GM12878 (cell line): ENCODE results near the gene GPC3.

ENCODE experiments used
- BCL11A ChIP-seq: IDR thresholded peaks from 2 replicates; pipeline ENCODE4 v1.6.1; 2011; ENCODE audit warnings: low read depth, low read length
- EGR1 ChIP-seq, 2 experiments: IDR thresholded peaks; 1 replicate in 1 of 2; 2 replicates in 1 of 2; pipeline ENCODE4 v1.6.1; 2011 to 2012; ENCODE audit warnings: low read depth in 2 of 2, low read length in 2 of 2, borderline replicate concordance in 1 of 2, mild to moderate bottlenecking in 1 of 2, moderate library complexity in 1 of 2
- ESRRA ChIP-seq: IDR thresholded peaks from 2 replicates; pipeline ENCODE4 v1.6.1; 2012; ENCODE audit warnings: mild to moderate bottlenecking, low read length, improper control_type of control experiment
- TARDBP ChIP-seq: IDR thresholded peaks from 2 replicates; pipeline ENCODE4 v1.6.1; 2016; ENCODE audit warnings: borderline replicate concordance
- TF ChIP-seq, protein P1 (sequence below), 3 experiments: IDR thresholded peaks in 2 of 3; conservative IDR thresholded peaks in 1 of 3; 2 replicates each; pipeline ENCODE4 v1.5.1; 2011; ENCODE audit warnings: low read depth in 3 of 3, low read length in 3 of 3, mild to moderate bottlenecking in 3 of 3, control low read depth in 2 of 3, moderate library complexity in 2 of 3, inconsistent platforms in 1 of 3, mixed read lengths in 1 of 3; ENCODE audit not compliant: control insufficient read depth in 2 of 3, insufficient read depth in 1 of 3; ENCODE audit errors: extremely low read depth in 1 of 3
- TF ChIP-seq, protein P2 (sequence below): IDR thresholded peaks from 2 replicates; pipeline ENCODE4 v1.6.1; 2012; ENCODE audit warnings: low read depth, low read length, improper control_type of control experiment
- TF ChIP-seq, protein P3 (sequence below): IDR thresholded peaks from 2 replicates; pipeline ENCODE4 v1.6.1; 2012; ENCODE audit warnings: low read depth, low read length, improper control_type of control experiment

DNA sequence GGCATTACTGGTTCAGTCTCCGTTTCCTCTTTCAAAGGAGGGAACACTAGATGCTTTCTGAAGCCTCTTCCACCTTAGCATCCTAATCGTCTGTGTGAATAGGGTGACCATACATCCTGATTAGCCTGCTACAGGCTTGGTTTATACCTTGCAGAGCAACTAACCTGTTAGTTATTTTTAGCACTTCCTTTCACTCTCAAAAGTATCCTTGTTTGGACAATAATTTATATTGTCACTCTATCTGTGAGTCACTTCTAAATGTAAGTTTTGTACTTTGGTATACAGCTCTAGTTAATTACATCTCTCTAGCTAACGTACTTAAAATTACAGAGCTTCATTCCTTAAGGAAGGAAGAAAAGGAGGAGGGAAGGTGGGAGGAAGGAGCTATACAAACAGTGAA lies 174.5 kb downstream of the GPC3 start:
- no peak for TF ChIP-seq BCL11A
- TF ChIP-seq, protein P1, sequence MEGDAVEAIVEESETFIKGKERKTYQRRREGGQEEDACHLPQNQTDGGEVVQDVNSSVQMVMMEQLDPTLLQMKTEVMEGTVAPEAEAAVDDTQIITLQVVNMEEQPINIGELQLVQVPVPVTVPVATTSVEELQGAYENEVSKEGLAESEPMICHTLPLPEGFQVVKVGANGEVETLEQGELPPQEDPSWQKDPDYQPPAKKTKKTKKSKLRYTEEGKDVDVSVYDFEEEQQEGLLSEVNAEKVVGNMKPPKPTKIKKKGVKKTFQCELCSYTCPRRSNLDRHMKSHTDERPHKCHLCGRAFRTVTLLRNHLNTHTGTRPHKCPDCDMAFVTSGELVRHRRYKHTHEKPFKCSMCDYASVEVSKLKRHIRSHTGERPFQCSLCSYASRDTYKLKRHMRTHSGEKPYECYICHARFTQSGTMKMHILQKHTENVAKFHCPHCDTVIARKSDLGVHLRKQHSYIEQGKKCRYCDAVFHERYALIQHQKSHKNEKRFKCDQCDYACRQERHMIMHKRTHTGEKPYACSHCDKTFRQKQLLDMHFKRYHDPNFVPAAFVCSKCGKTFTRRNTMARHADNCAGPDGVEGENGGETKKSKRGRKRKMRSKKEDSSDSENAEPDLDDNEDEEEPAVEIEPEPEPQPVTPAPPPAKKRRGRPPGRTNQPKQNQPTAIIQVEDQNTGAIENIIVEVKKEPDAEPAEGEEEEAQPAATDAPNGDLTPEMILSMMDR (IDR thresholded peaks at IDR 0.05 in 2 of 3, conservative IDR thresholded peaks at IDR 0.05 in 1 of 3; ENCODE audit: control insufficient read depth in 2 of 3, extremely low read depth in 1 of 3, insufficient read depth in 1 of 3, low read depth in 3 of 3, low read length in 3 of 3) = no peak
- TF ChIP-seq ESRRA = no peak
- TF ChIP-seq, protein P2, sequence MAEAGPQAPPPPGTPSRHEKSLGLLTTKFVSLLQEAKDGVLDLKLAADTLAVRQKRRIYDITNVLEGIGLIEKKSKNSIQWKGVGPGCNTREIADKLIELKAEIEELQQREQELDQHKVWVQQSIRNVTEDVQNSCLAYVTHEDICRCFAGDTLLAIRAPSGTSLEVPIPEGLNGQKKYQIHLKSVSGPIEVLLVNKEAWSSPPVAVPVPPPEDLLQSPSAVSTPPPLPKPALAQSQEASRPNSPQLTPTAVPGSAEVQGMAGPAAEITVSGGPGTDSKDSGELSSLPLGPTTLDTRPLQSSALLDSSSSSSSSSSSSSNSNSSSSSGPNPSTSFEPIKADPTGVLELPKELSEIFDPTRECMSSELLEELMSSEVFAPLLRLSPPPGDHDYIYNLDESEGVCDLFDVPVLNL = no peak
- no peak for TF ChIP-seq TARDBP
- TF ChIP-seq EGR1 (IDR thresholded peaks at IDR 0.05; ENCODE audit: borderline replicate concordance in 1 of 2, low read depth in 2 of 2, low read length in 2 of 2) = no peak
- TF ChIP-seq, protein P3, sequence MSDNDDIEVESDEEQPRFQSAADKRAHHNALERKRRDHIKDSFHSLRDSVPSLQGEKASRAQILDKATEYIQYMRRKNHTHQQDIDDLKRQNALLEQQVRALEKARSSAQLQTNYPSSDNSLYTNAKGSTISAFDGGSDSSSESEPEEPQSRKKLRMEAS = no peak
